ENCODE data around the gene CNNM3. TPM values are rescaled to one million over a fixed set of nuclear protein-coding genes. Genes with fewer than 3 reads are reported as not detected.

Gene CNNM3
- total RNA-seq, 6 experiments from 2014 or later = 11.5 to 37.6 (median 21.6) TPM

DNA sequence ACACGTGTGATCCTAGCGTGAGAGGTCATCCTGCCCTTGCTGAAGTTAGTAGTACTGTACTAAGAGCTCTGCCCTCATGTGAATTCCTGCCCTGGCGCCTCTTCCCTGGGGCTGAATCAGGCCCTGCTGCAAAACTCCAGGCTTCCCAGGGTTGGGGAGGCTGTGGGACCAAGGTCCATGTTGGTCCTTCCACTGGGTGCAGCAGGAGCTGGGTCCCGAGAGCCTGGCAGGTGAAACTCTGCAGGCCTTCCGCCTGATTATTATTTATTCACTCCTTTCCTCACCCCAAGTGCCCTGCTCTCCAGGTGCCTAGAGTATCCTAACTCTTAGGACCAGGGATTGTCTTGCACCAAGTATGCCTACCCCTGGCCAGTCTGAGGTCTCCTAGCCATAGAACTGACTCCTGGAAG lies 5.3 kb upstream of the CNNM3 start:
- ATAC-seq (peak in 3 of 4 donors; percentile 11 to 29 (median 21)), DNase-seq (no peak)
- H3K4me1 ChIP-seq = peaks cover 0 to 5% (median 0%) of the 10 kb centered on the region in 4 donors
- no peak overlapping the region for H3K27ac ChIP-seq
- no peak for TF ChIP-seq CTCF (IDR thresholded peaks at IDR 0.05)
- no peak for TF ChIP-seq POLR2A (IDR thresholded peaks at IDR 0.05)
- H3K4me3 ChIP-seq = no peak overlapping the region
- no peaks in the 10 kb centered on the region for H3K9me3 ChIP-seq
- H3K36me3 ChIP-seq = no peaks in the 10 kb centered on the region
- intact Hi-C loops (cut with DNase I) = loop anchor here in 1 of 2 donors (10.0 kb wide), 1 partner anchor 54 kb away; no protein-coding TSS in a partner anchor
- 88% methylated on average over 3 of the region's 5 CpGs for WGBS (ENCODE audit: insufficient coverage, low coverage, low lambda C conversion rate, missing lambda C conversion rate)
- no peaks in the 10 kb centered on the region for H3K27me3 ChIP-seq

GRCh38 chr2:96811917-96812316 lies 4.2 kb upstream of the CNNM3 start:
- DNase-seq (no peak), ATAC-seq (no peak)
- no peaks in the 10 kb centered on the region for H3K9me3 ChIP-seq
- TF ChIP-seq CTCF (IDR thresholded peaks at IDR 0.05) (no peak), POLR2A (IDR thresholded peaks at IDR 0.05) (no peak)
- no peak overlapping the region for H3K4me3 ChIP-seq
- H3K36me3 ChIP-seq = no peaks in the 10 kb centered on the region
- WGBS (ENCODE audit: insufficient coverage, low coverage, low lambda C conversion rate, missing lambda C conversion rate) = 59% methylated on average over 3 of the region's 3 CpGs
- intact Hi-C loops (cut with DNase I) = loop anchor here in 1 of 2 donors (10.0 kb wide), 1 partner anchor 53 kb away; no protein-coding TSS in a partner anchor
- no peak overlapping the region for H3K27ac ChIP-seq
- peaks cover 0 to 5% (median 0%) of the 10 kb centered on the region in 4 donors for H3K4me1 ChIP-seq
- no peaks in the 10 kb centered on the region for H3K27me3 ChIP-seq

- Histone ChIP-seq H3K27me3 (no peaks in the 10 kb centered on the region), H3K4me3 (no peak overlapping the region), H3K27ac (no peak overlapping the region), H3K9me3 (no peaks in the 10 kb centered on the region), H3K4me1 (peaks cover 0 to 18% (median 5%) of the 10 kb centered on the region in 4 donors), H3K36me3 (no peaks in the 10 kb centered on the region)
- TF ChIP-seq CTCF (IDR thresholded peaks at IDR 0.05) = no peak
- no peak for TF ChIP-seq POLR2A (IDR thresholded peaks at IDR 0.05)
- DNase-seq (no peak), ATAC-seq (no peak)
- intact Hi-C loops (cut with DNase I) = loop anchor here in 1 of 2 donors (10.0 kb wide), 1 partner anchor 51 kb away; no protein-coding TSS in a partner anchor
- WGBS (ENCODE audit: insufficient coverage, low coverage, low lambda C conversion rate, missing lambda C conversion rate) = 63% methylated on average over 2 of the region's 4 CpGs
Observed at GRCh38 chr2:96813656-96814055, 2.4 kb upstream of the CNNM3 start.

DNA sequence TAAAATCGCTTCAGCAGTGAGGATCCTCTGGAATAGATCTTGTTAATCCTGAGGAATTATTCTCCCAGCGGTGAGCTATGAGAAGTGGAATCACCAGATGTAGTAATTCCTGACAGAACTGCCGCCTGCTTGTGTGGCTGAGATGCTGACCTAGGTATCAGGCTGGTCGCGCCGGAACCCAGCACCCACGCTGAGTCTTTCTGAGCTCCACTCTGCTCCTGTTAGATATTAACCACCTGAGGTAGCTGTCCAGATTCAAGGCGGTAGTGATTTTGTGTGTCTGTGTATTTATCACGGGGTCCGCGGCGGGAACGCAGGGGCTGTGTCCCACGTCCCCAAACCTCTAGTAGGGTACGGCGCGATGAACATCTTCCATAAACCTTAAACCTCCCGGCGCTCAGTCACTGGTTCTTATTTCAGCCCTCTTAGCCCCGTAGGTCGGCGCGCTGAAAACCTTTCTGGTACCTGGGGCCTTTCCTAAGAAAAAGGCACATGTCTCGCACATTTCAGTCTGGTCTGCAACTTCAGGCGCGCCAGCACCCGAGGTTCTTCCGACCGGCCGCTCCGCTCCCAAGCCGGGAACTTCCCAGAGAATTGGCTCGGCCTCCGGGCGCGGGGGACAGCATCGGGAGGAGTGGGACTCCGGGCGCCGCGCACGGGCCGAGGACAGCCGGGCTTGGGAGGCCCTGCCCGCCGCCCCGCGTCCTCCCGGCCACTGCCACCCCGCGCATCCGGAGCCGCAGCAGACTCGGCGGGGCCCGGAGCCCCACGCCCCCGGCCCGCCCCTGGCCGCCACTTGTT lies 542 bp upstream of the CNNM3 start:
- ATAC-seq (peak; percentile 9 to 24 (median 18)), DNase-seq (peak; percentile 56 to 75 (median 66))
- peak overlapping the region; percentile 88 to 94 (median 93) for H3K27ac ChIP-seq
- TF ChIP-seq CTCF (IDR thresholded peaks at IDR 0.05) = no peak
- peak overlapping the region; percentile 76 to 93 (median 91) for H3K4me3 ChIP-seq
- H3K4me1 ChIP-seq = peaks cover 0 to 36% (median 13%) of the 10 kb centered on the region in 4 donors
- no peaks in the 10 kb centered on the region for H3K36me3 ChIP-seq
- H3K27me3 ChIP-seq = no peaks in the 10 kb centered on the region
- WGBS (ENCODE audit: insufficient coverage, low coverage, low lambda C conversion rate, missing lambda C conversion rate) = under 1% methylated on average over 16 of the region's 60 CpGs
- no peaks in the 10 kb centered on the region for H3K9me3 ChIP-seq
- intact Hi-C loops (cut with DNase I) = loop anchor here (5.0 to 10.0 kb wide), 2 partner anchors 47 to 49 kb away; no protein-coding TSS in a partner anchor
